Measurements from ENCODE around the gene NR2F2. TPM values are rescaled to one million over a fixed set of nuclear protein-coding genes. Genes with fewer than 3 reads are reported as not detected.

Gene NR2F2
- total RNA-seq, 2 experiments from 2014 or later = not detected

GRCh38 chr15:96352604-96353405 lies 22.3 kb downstream of the NR2F2 start:
- Mint-ChIP-seq H3K9me3 (no peaks in the 10 kb centered on the region), H3K36me3 (ENCODE audit: low read depth) (no peaks in the 10 kb centered on the region), H3K4me1 (ENCODE audit: low read depth) (peaks cover 13% of the 10 kb centered on the region), H3K27ac (no peak overlapping the region), H3K27me3 (peaks cover 71% of the 10 kb centered on the region), H3K4me3 (no peak overlapping the region)
- DNase-seq (no peak), ATAC-seq (no peak)
- POLR2A ChIA-PET = no interaction called here
- TF ChIP-seq, protein P1, sequence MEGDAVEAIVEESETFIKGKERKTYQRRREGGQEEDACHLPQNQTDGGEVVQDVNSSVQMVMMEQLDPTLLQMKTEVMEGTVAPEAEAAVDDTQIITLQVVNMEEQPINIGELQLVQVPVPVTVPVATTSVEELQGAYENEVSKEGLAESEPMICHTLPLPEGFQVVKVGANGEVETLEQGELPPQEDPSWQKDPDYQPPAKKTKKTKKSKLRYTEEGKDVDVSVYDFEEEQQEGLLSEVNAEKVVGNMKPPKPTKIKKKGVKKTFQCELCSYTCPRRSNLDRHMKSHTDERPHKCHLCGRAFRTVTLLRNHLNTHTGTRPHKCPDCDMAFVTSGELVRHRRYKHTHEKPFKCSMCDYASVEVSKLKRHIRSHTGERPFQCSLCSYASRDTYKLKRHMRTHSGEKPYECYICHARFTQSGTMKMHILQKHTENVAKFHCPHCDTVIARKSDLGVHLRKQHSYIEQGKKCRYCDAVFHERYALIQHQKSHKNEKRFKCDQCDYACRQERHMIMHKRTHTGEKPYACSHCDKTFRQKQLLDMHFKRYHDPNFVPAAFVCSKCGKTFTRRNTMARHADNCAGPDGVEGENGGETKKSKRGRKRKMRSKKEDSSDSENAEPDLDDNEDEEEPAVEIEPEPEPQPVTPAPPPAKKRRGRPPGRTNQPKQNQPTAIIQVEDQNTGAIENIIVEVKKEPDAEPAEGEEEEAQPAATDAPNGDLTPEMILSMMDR (IDR thresholded peaks at IDR 0.05) = no peak
- CTCF ChIA-PET = no interaction called here
- intact Hi-C loops (cut with micrococcal nuclease) = no loop called here

DNA sequence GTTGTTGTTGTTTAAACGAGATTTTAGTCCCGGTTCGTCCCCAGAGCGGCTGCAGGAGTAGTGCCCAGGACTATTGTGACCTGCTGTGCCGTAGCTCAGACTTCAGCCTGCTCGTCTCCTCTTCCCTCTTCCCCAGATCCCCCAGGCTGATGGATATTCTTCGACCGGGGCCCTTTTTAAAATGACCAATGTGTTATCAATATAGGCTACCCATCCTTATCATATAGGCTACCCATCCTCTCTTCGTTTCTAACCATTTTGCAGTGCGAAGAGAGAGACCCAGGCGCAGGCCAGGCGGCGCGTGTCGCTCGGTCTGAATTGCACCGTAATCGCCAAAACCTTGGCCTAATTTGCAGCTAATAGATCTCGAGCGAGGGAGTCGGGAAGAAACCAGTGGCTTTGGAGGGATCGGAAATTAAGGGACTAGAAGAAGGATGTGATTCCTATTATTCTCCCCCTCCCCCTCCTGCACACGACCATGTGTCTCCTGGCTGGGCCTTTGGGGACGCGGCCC lies 23.0 kb downstream of the NR2F2 start:
- H3K36me3 Mint-ChIP-seq (ENCODE audit: low read depth) = no peaks in the 10 kb centered on the region
- ATAC-seq (no peak), DNase-seq (no peak)
- POLR2A ChIA-PET = interaction anchor here (1.0 kb wide), 1 partner anchor 11 kb away, joined by 3 read pairs; no protein-coding TSS in a partner anchor
- peaks cover 71% of the 10 kb centered on the region for H3K27me3 Mint-ChIP-seq
- no peak overlapping the region for H3K27ac Mint-ChIP-seq
- H3K4me3 Mint-ChIP-seq = no peak overlapping the region
- no peaks in the 10 kb centered on the region for H3K9me3 Mint-ChIP-seq
- TF ChIP-seq, protein P1 (IDR thresholded peaks at IDR 0.05) = no peak
- intact Hi-C loops (cut with micrococcal nuclease) = no loop called here
- CTCF ChIA-PET = no interaction called here
- H3K4me1 Mint-ChIP-seq (ENCODE audit: low read depth) = peaks cover 19% of the 10 kb centered on the region

- ATAC-seq = no peak
- H3K36me3 Mint-ChIP-seq (ENCODE audit: low read depth) = no peaks in the 10 kb centered on the region
- intact Hi-C loops (cut with micrococcal nuclease) = no loop called here
These were observed 23.6 kb downstream of the NR2F2 start for GRCh38 chr15:96353930-96354730.

DNA sequence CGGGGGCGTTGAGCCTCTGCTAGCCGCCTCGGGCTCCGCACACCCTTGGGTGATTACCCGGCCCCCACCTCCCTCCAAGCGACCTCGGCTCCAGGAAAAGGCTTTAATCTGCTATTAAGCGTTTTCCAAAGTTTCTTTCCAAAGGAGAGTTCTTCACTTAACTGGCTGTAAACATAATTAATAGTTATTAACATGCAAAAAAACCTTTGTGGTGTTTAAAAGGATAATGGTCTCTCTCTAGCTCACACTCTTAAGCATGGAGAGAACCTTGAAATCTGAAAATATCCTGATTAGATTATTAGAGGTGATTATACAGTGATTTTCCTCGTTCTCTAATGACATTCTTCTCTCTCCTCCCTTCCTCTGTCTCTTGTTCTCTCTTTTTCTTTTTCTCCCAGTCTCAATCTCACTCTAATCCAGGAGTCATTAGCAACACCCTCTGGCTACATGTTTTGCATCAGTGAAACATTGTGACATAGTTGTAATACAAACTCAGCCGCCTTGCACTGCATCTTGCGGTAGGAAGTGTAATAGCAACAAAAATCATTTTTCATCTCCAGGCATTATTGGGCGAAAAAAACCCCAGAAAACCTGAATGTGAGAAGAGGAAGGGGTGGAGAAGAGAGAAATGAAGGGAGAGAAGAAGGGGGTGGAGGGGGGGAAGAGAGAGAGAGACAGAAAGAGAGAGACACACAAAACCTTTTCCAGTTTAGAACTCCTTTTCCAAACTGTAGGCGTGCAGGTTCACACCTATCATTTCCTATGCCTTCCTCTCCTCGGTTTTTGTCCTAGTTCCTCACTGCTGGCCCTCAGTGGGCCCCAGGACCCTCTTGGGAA lies 24.4 kb downstream of the NR2F2 start:
- H3K9me3 Mint-ChIP-seq = no peaks in the 10 kb centered on the region
- H3K4me3 Mint-ChIP-seq = no peak overlapping the region
- ChIA-PET POLR2A (interaction anchor here (0.7 kb wide), 1 partner anchor 77 kb away, joined by 3 read pairs; no protein-coding TSS in a partner anchor), CTCF (interaction anchor here (1.5 kb wide), 1 partner anchor 27 kb away, joined by 4 read pairs; no protein-coding TSS in a partner anchor)
- peaks cover 66% of the 10 kb centered on the region for H3K27me3 Mint-ChIP-seq
- no peaks in the 10 kb centered on the region for H3K36me3 Mint-ChIP-seq (ENCODE audit: low read depth)
- TF ChIP-seq, protein P1 (IDR thresholded peaks at IDR 0.05) = peak; percentile 11
- no peak overlapping the region for H3K27ac Mint-ChIP-seq
- peaks cover 19% of the 10 kb centered on the region for H3K4me1 Mint-ChIP-seq (ENCODE audit: low read depth)
- intact Hi-C loops (cut with micrococcal nuclease) = no loop called here
- ATAC-seq (no peak), DNase-seq (no peak)

More at GRCh38 chr15:96353930-96354730, 23.6 kb downstream of the NR2F2 start:
- Mint-ChIP-seq H3K4me3 (no peak overlapping the region), H3K4me1 (ENCODE audit: low read depth) (peaks cover 19% of the 10 kb centered on the region), H3K27me3 (peaks cover 71% of the 10 kb centered on the region), H3K27ac (no peak overlapping the region), H3K9me3 (no peaks in the 10 kb centered on the region)
- CTCF ChIA-PET = no interaction called here
- POLR2A ChIA-PET = interaction anchor here (0.7 to 1.0 kb wide), 2 partner anchors 11 to 78 kb away, joined by 3 read pairs; no protein-coding TSS in a partner anchor
- no peak for DNase-seq
- TF ChIP-seq, protein P1 (IDR thresholded peaks at IDR 0.05) = no peak
